Occipital lobe (tissue), 3 donors: ENCODE measurements around the gene SNX11. TPM values are rescaled to one million over a fixed set of nuclear protein-coding genes. Genes with fewer than 3 reads are reported as not detected.

Source experiments
- DNase-seq: peaks from one replicate; lab custom pipeline; 2025; lab: John Stamatoyannopoulos, UW
- small RNA-seq: library from RNA; depleted of rRNA; stranded (forward); fragments of <200 nt; gene quantifications from one replicate; pipeline ENCODE3, GENCODE V24; 2014
- total RNA-seq: library from RNA; depleted of rRNA; stranded (reverse); fragments of >200 nt; gene quantifications from one replicate; pipeline ENCODE4 v1.2.3, GENCODE V29; 2014

SNX11 gene
- total RNA-seq, 1 donor from 2014 or later = 10.0 TPM

DNA sequence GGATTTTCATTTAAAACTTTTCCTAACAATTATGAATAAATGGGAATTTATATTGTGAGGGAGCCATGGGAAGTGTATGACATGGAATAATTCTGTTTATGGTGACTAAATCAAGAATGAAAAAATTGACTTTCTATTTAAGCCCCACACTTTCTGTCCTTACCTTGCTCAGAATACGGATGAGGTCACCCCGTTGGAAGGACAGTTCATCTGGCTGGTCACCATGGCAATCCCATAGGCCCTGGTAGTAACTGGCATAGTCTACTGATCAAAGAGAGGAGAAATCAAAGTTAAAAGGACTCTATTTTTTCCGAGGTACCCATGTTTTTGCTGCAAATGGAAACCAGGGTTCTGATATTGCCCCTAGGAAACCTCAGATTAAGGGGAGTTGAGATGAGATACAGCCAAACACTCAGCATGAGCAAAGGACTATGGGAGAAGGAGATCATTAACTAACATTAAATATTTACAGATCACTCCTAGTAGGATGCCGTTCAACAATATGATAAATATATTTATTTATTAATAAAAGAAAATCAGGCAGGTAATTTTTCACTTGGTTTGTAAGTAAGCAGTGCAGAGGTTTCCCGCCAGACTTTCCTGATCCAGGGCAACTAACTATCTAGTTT, 54.9 kb downstream of the SNX11 start:
- no peak for DNase-seq

DNA sequence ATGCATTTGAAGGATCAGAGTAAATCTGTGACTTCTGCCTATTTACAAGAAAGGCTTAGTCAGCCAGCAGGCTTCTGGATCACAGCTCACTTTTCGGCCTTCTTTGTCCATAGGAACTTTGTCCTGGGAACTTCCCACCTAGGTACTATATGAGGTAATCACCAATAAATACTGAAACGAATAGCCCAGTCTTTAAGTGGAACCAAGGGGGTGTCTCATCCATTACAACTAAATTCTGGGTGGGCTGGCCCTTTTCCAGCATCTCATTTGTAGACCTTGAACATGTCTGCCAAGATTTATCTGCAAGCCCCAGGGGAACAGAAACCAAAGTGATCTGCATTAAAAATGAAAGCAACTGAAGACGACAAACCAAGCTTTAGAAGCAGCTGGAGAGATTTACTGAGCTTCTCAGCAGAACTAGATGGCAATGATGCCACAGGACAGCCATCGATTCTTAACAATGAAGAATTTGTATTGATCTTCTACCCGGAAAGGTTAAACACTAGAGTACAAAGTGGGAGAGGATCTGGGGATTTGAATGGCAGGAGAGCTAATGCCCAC, 55.5 kb downstream of the SNX11 start:
- DNase-seq = no peak

GRCh38 chr17:48163809-48164208, 56.2 kb downstream of the SNX11 start:
- no peak for DNase-seq

DNA sequence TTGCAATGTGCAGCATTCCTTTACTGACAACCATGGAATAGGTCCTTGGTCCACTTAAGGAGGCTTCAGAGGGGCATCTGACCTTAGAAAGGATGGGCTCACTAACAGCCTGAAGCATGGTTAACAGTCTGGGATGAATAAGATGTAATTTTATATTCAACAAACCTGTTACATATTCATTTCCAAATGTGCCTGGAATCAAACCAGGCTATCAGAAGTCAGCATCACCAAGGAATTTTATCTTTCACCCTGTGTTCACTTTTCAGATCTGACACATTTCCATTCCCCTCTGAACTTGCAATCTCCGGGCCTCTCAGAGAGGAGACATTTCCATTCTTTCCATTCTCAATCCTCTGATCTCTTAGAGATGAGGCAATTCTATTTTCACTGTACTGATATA, 62.4 kb downstream of the SNX11 start:
- DNase-seq = no peak

Small RNA genes lying within 50 kb of the gene (small RNA-seq; reads per million reads assigned to genes)
- gene AC004477.2 (not detected), gene MIR1203 (not detected), gene RNU6-1201P (not detected)

Other genes starting within 250 kb of the SNX11 start
- 0.31 TPM for gene SP2, start 211.5 kb upstream of the SNX11 start, total RNA-seq
- gene PNPO, start 166.2 kb upstream of the SNX11 start, total RNA-seq = 7.5 TPM
- not detected for gene PRR15L, start 149.9 kb upstream of the SNX11 start, total RNA-seq
- gene CDK5RAP3, start 136.7 kb upstream of the SNX11 start, total RNA-seq = 61.6 TPM
- gene COPZ2, start 70.0 kb upstream of the SNX11 start, total RNA-seq = 1.7 TPM
- gene NFE2L1, start 59.4 kb upstream of the SNX11 start, total RNA-seq = 28.5 TPM
- gene CBX1, start 6.3 kb upstream of the SNX11 start, total RNA-seq = 78.6 TPM